Upper lobe of left lung (tissue), 4 donors: ENCODE measurements around the gene VWA8.

Experiments
- EP300 ChIP-seq, 4 donors: sonication (generic); formaldehyde crosslinking; IDR thresholded peaks; one replicate each; pipeline ENCODE4 v1.5.1; 2017; ENCODE audit warnings: antibody characterized with exemption in 4 of 4, control low read depth in 2 of 4
- POLR2A ChIP-seq, 4 donors: fragments of 450-650 bp; IDR thresholded peaks; one replicate each; pipeline ENCODE4 v1.5.1; 2016 to 2017; ENCODE audit warnings: antibody characterized with exemption in 4 of 4, mild to moderate bottlenecking in 2 of 4
- POLR2AphosphoS5 ChIP-seq, 2 donors: sonication (generic); formaldehyde crosslinking; IDR thresholded peaks; one replicate each; pipeline ENCODE4 v1.5.1; 2017; ENCODE audit warnings: antibody characterized with exemption in 2 of 2
- TF ChIP-seq, protein P1 (sequence below), 6 experiments: fragments of 450-650 bp in 4 of 6; fragments of 200-600 bp in 2 of 6; sonication (generic) in 2 of 6; IDR thresholded peaks; one replicate each; pipeline ENCODE4 v1.5.1; 2016 to 2019; ENCODE audit warnings: antibody characterized with exemption in 6 of 6

DNA sequence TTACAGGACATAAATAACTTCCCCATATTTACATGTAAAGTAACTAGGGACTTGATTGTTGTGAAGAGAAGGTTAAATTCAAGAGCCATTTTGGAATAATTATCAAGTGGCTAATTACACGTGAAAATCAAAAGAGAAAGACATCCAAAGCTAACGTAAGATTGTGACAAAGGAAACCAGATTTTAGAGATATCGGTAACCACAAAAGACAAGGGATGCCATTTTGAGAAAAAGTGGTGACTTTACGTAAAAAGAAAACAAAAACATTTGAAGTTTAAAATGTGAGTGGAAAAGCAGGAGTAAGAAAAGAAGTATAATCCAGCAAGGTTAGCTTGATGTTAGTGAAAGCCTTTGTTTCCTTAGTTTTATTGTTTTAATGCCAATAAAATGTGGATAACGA lies 10.9 kb upstream of the VWA8 start:
- no peak for TF ChIP-seq POLR2A (IDR thresholded peaks at IDR 0.05)
- TF ChIP-seq, protein P1, sequence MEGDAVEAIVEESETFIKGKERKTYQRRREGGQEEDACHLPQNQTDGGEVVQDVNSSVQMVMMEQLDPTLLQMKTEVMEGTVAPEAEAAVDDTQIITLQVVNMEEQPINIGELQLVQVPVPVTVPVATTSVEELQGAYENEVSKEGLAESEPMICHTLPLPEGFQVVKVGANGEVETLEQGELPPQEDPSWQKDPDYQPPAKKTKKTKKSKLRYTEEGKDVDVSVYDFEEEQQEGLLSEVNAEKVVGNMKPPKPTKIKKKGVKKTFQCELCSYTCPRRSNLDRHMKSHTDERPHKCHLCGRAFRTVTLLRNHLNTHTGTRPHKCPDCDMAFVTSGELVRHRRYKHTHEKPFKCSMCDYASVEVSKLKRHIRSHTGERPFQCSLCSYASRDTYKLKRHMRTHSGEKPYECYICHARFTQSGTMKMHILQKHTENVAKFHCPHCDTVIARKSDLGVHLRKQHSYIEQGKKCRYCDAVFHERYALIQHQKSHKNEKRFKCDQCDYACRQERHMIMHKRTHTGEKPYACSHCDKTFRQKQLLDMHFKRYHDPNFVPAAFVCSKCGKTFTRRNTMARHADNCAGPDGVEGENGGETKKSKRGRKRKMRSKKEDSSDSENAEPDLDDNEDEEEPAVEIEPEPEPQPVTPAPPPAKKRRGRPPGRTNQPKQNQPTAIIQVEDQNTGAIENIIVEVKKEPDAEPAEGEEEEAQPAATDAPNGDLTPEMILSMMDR (IDR thresholded peaks at IDR 0.05): no peak
- no peak for TF ChIP-seq EP300 (IDR thresholded peaks at IDR 0.05)
- TF ChIP-seq POLR2AphosphoS5 (IDR thresholded peaks at IDR 0.05): no peak
